A673 (cell line): ENCODE data around the gene C1orf122. TPM values are rescaled to one million over a fixed set of nuclear protein-coding genes. Genes with fewer than 3 reads are reported as not detected.
A peak's percentile ranks its signal among the peaks of the same experiment; 100 is the strongest.

ENCODE experiments used
- BruUV-seq: library from RNA; stranded (reverse); fragments of 400-500 nt; replicated peaks from 2 replicates; lab custom pipeline; 2021; lab: Mats Ljungman, UMichigan
- CTCF ChIA-PET: fragments of 300-600 bp; sonication (Branson Sonifier 250); formaldehyde crosslinking; loops from one replicate; lab custom pipeline; 2022; ENCODE audit warnings: antibody characterized with exemption; lab: Charles Lee
- POLR2A ChIA-PET: fragments of 300-600 bp; sonication (Branson Sonifier 250); formaldehyde crosslinking; loops from one replicate; lab custom pipeline; 2022; ENCODE audit warnings: antibody characterized with exemption; ENCODE audit not compliant: low non-redundant PET; lab: Charles Lee
- DNase-seq: peaks from one replicate; pipeline ENCODE4 v3.0.0-alpha.2; 2015; ENCODE audit warnings: low spot score
- H3K27ac ChIP-seq: fragments of 200-600 bp; sonication (generic); 2 replicates; pipeline ENCODE4 v1.5.1; 2016; ENCODE audit warnings: mixed run types, low read depth, mild to moderate bottlenecking, mixed read lengths, antibody characterized with exemption, low read length; ENCODE audit not compliant: poor library complexity, severe bottlenecking
- H3K27me3 ChIP-seq: fragments of 200-600 bp; sonication (generic); replicated peaks from 2 replicates; pipeline ENCODE4 v1.6.1; 2017; ENCODE audit warnings: mixed run types, low read depth, mild to moderate bottlenecking, mixed read lengths, antibody characterized with exemption, low read length; ENCODE audit not compliant: insufficient read depth, poor library complexity
- H3K36me3 ChIP-seq: fragments of 200-600 bp; sonication (generic); 2 replicates; pipeline ENCODE4 v1.6.1; 2016; ENCODE audit warnings: mixed run types, mild to moderate bottlenecking, mixed read lengths, antibody characterized with exemption, low read length; ENCODE audit not compliant: insufficient read depth, poor library complexity, severe bottlenecking
- H3K4me1 ChIP-seq: fragments of 200-600 bp; sonication (generic); 2 replicates; pipeline ENCODE4 v1.6.1; 2017; ENCODE audit warnings: mixed run types, mild to moderate bottlenecking, mixed read lengths, antibody characterized with exemption, low read length; ENCODE audit not compliant: insufficient read depth, poor library complexity, severe bottlenecking
- H3K4me3 ChIP-seq: fragments of 200-600 bp; sonication (generic); 2 replicates; pipeline ENCODE4 v1.5.1; 2016; ENCODE audit warnings: low read depth, mixed run types, mild to moderate bottlenecking, mixed read lengths, low read length; ENCODE audit not compliant: poor library complexity, severe bottlenecking
- H3K9me3 ChIP-seq: fragments of 200-600 bp; sonication (generic); 2 replicates; pipeline ENCODE4 v1.6.1; 2016; ENCODE audit warnings: mixed run types, low read depth, mild to moderate bottlenecking, mixed read lengths, antibody characterized with exemption, low read length; ENCODE audit not compliant: poor library complexity, severe bottlenecking
- EZH2 ChIP-seq: fragments of 200-600 bp; sonication (generic); IDR thresholded peaks from 2 replicates; pipeline ENCODE4 v1.6.1; 2017; ENCODE audit warnings: borderline replicate concordance, low read depth, mild to moderate bottlenecking, mixed read lengths, antibody characterized with exemption, low read length; ENCODE audit not compliant: poor library complexity, severe bottlenecking
- intact Hi-C: fragments of 100-400 bp; cut with micrococcal nuclease; formaldehyde crosslinking; loops from one replicate; pipeline ENCODE4 v1.10.0; 2022; ENCODE audit not compliant: unreplicated experiment
- total RNA-seq: library from RNA; stranded (reverse); gene quantifications from 2 replicates; pipeline ENCODE4 v1.2.3, GENCODE V29; 2021
- TF ChIP-seq, protein P1 (sequence below): fragments of 300-800, 200-600 bp; sonication (generic); conservative IDR thresholded peaks from 2 replicates; pipeline ENCODE4 v1.5.1; 2017; ENCODE audit warnings: low read depth, mild to moderate bottlenecking, antibody characterized with exemption, low read length, moderate library complexity, mixed read lengths

Gene C1orf122
- total RNA-seq, 1 experiment from 2014 or later, result 31.0 TPM

DNA sequence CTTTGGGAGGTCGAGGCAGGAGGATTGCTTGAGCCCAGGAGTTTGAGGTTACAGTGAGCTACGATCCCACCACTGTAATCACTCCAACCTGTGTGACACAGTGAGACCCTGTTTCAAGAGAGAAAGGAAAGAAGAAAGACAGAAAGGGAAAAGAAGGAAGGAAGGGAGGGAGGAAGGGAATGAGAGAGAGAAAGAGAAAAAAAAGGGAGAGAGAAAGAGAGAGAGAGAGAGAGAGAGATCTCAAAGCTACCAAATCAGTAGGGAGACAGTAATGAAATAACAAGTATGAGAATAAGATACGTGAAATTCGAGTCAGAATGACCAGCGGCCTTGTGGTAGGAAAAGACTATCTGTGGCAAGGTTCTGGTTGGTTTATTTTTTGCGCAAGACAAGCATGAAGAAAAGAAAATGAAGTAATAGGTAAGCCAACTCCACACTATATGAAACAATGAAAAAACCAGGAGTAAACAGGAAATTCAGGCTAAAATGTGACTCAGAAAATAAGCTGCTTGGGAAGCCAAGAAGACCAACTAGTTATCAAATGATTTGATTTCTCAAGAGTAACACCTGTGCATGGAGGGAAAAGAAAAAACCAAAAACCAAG, 42.9 kb downstream of the C1orf122 start:
- ChIA-PET CTCF (no interaction called here), POLR2A (no interaction called here)
- no peaks in the 10 kb centered on the region for H3K27me3 ChIP-seq
- BruUV-seq, result no TSS peak
- TF ChIP-seq, protein P1, sequence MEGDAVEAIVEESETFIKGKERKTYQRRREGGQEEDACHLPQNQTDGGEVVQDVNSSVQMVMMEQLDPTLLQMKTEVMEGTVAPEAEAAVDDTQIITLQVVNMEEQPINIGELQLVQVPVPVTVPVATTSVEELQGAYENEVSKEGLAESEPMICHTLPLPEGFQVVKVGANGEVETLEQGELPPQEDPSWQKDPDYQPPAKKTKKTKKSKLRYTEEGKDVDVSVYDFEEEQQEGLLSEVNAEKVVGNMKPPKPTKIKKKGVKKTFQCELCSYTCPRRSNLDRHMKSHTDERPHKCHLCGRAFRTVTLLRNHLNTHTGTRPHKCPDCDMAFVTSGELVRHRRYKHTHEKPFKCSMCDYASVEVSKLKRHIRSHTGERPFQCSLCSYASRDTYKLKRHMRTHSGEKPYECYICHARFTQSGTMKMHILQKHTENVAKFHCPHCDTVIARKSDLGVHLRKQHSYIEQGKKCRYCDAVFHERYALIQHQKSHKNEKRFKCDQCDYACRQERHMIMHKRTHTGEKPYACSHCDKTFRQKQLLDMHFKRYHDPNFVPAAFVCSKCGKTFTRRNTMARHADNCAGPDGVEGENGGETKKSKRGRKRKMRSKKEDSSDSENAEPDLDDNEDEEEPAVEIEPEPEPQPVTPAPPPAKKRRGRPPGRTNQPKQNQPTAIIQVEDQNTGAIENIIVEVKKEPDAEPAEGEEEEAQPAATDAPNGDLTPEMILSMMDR, result no peak
- TF ChIP-seq EZH2, result no peak
- intact Hi-C loops, result no loop called here
- peaks cover 10% of the 10 kb centered on the region for H3K36me3 ChIP-seq
- H3K27ac ChIP-seq, result peak overlapping the region; percentile 23
- no peaks in the 10 kb centered on the region for H3K4me1 ChIP-seq
- no peak overlapping the region for H3K4me3 ChIP-seq
- DNase-seq, result no peak
- H3K9me3 ChIP-seq, result no peaks in the 10 kb centered on the region

GRCh38 chr1:37851262-37851661, 43.7 kb downstream of the C1orf122 start:
- no peak for DNase-seq
- Histone ChIP-seq H3K36me3 (peaks cover 15% of the 10 kb centered on the region), H3K4me1 (no peaks in the 10 kb centered on the region), H3K4me3 (no peak overlapping the region), H3K27me3 (no peaks in the 10 kb centered on the region), H3K9me3 (no peaks in the 10 kb centered on the region), H3K27ac (no peak overlapping the region)
- no peak for TF ChIP-seq EZH2
- TF ChIP-seq, protein P1, result no peak
- POLR2A ChIA-PET, result no interaction called here
- CTCF ChIA-PET, result no interaction called here
- intact Hi-C loops, result no loop called here
- no TSS peak for BruUV-seq

DNA sequence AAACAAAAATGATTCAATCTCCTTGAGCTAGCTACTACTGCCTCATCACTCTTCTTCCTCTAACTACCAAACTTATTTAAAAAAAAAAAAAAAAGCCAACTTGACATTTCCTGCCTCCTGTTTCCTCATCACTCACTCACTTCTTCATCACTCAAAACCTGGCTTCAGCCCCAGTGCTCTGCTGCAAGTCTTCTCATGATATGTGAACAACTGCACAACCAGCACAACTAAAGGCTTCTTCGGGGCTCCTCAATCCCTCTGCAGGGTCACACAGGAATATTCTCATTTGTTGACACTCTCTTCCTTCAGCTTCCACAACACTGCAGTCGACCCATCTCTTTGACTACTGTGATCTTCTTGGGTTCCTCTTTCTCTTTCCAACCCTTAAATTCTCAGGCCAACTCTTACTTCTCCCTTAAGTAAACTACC, 44.2 kb downstream of the C1orf122 start:
- ChIA-PET POLR2A (no interaction called here), CTCF (no interaction called here)

More for the DNA sequence above, 44.2 kb downstream of the C1orf122 start:
- no peak for DNase-seq
- Histone ChIP-seq H3K9me3 (no peaks in the 10 kb centered on the region), H3K36me3 (peaks cover 16% of the 10 kb centered on the region), H3K27me3 (no peaks in the 10 kb centered on the region), H3K4me1 (no peaks in the 10 kb centered on the region), H3K4me3 (no peak overlapping the region), H3K27ac (no peak overlapping the region)
- BruUV-seq, result no TSS peak
- no peak for TF ChIP-seq EZH2
- TF ChIP-seq, protein P1, result no peak
- intact Hi-C loops, result no loop called here
